Aorta (tissue), 4 donors: ENCODE data around the gene SNTN. TPM values are rescaled to one million over a fixed set of nuclear protein-coding genes. Genes with fewer than 3 reads are reported as not detected.

Source experiments
- polyA plus RNA-seq, 2 donors: library from polyadenylated mRNA; stranded (reverse); fragments of 200-250 nt; gene quantifications; one replicate each; pipeline ENCODE4 v1.2.3, GENCODE V29; 2013
- total RNA-seq, 2 donors: library from RNA; stranded (reverse); fragmentation: NEBNext Ultra II Directional; extraction: Animal tissue kit (Norgen Biotek cat#: 25700); gene quantifications; one replicate each; pipeline ENCODE4 v1.2.1, GENCODE V29; 2021
- donor health status: healthy with polysubstance abuse.
- donor health status: Bipolar disorder and iron deficiency.
- donor health status: DM: no; HTN: no; CAD: no.
- donor health status: DM: yes; HTN: yes; CAD: no.

SNTN gene
- total and polyA plus RNA-seq, 4 donors = not detected

Other genes starting within 250 kb of the SNTN start
- not detected for gene C3orf49, start 166.6 kb downstream of the SNTN start, total RNA-seq
- not detected for gene C3orf49, start 166.6 kb downstream of the SNTN start, polyA plus RNA-seq
- gene THOC7, start 211.1 kb downstream of the SNTN start, total RNA-seq = 10 to 100 TPM; 53.8 TPM
- 100 to 1,000 TPM in 1 of 2 donors, 10 to 100 TPM in 1; 64.7 to 150 TPM for gene THOC7, start 211.1 kb downstream of the SNTN start, polyA plus RNA-seq
- gene ATXN7, start 211.2 kb downstream of the SNTN start, total RNA-seq = 10 to 100 TPM; 52.3 to 52.5 TPM
- 1 to 10 TPM; 4.1 to 6.0 TPM for gene ATXN7, start 211.2 kb downstream of the SNTN start, polyA plus RNA-seq